ENCODE results near the gene CD300E. TPM values are rescaled to one million over a fixed set of nuclear protein-coding genes. Genes with fewer than 3 reads are reported as not detected.
"Not testable (repeated sequence)": the region's sequence is repeated elsewhere in the genome, so short reads cannot be mapped to it uniquely, and the experiment has no call there.

Gene CD300E
- total and polyA plus RNA-seq, 9 donors = 0.11 to 1.1 (median 0.30) TPM

DNA sequence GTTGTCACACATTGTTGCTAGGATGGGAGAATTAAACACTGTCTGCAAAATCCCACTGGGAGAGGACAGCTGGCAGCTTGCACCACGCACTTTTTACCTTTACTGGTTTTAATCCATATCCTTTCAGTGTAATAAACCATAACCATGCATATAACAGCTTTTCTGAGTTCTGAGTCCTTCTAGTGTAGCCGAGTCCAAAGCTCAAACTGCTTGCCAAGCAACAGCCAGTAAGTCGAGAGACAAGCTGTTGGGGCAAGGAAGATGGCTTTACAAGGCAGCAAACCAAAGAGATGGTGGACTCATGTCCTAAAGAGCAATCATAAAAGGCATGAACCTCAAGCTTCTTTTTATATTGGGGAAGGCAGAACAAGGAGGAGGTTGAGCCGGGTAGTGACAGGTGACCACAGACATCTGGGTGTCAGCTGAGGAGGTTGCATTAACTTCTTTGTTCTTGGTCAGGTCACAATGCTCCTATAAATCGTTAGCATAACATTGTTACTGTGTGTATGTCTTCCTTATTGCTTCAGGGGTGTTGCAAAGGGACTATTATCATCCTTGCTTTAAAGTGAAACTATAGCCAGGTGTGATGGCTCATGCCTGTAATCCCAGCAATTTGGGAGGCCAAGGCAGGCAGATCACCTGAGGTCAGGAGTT, 48.9 kb downstream of the CD300E start:
- Histone ChIP-seq H3K4me1 (ENCODE audit: insufficient read depth) (no peaks in the 10 kb centered on the region), H3K4me3 (no peak overlapping the region), H3K36me3 (no peaks in the 10 kb centered on the region), H3K27ac (no peak overlapping the region), H3K9me3 (no peaks in the 10 kb centered on the region), H3K27me3 (no peaks in the 10 kb centered on the region)
- TF ChIP-seq, protein P1, sequence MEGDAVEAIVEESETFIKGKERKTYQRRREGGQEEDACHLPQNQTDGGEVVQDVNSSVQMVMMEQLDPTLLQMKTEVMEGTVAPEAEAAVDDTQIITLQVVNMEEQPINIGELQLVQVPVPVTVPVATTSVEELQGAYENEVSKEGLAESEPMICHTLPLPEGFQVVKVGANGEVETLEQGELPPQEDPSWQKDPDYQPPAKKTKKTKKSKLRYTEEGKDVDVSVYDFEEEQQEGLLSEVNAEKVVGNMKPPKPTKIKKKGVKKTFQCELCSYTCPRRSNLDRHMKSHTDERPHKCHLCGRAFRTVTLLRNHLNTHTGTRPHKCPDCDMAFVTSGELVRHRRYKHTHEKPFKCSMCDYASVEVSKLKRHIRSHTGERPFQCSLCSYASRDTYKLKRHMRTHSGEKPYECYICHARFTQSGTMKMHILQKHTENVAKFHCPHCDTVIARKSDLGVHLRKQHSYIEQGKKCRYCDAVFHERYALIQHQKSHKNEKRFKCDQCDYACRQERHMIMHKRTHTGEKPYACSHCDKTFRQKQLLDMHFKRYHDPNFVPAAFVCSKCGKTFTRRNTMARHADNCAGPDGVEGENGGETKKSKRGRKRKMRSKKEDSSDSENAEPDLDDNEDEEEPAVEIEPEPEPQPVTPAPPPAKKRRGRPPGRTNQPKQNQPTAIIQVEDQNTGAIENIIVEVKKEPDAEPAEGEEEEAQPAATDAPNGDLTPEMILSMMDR (IDR thresholded peaks at IDR 0.05) = no peak
- no peak for TF ChIP-seq EP300 (IDR thresholded peaks at IDR 0.05)
- TF ChIP-seq POLR2A (IDR thresholded peaks at IDR 0.05) = no peak
- no peak for DNase-seq
- intact Hi-C loops (cut with DNase I) = no loop called here
- 55 to 57% (median 56%) methylated on average over 5 of the region's 5 CpGs for WGBS, 3 donors

DNA sequence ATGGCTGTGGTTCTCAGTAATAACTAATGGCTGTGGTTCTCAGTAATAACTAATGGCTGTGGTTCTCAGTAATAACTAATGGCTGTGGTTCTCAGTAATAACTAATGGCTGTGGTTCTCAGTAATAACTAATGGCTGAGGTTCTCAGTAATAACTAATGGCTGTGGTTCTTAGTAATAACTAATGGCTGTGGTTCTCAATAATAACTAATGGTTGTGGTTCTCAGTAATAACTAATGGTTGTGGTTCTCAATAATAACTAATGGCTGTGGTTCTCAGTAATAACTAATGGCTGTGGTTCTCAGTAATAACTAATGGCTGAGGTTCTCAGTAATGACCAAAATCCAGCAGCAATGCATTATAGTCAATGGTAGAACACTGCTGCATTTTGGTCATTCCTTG, 49.9 kb downstream of the CD300E start:
- H3K4me1 ChIP-seq (ENCODE audit: insufficient read depth); H3K27me3 ChIP-seq; H3K9me3 ChIP-seq; DNase-seq; H3K4me3 ChIP-seq; intact Hi-C loops (cut with DNase I); H3K36me3 ChIP-seq; H3K27ac ChIP-seq: not testable (repeated sequence)

DNA sequence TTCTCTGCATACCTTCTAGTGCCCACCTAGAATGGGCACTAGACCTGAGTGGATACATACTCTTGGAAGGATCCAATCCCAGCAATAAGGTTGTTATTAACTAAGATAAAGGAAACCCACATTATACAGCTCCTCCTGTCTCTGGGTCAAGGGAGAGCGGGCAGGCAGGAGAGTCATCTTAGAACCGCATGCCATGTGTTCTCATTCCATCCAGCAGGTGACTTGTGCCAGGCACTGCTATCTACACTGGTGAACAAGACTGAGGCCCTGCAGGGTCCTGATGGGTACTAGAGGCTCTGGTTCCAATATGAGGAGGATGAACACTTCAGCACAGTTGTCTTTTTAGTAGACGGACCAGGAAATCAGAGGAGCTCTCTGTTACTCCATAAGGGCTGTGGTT, 50.4 kb downstream of the CD300E start:
- Histone ChIP-seq H3K27ac (no peak overlapping the region), H3K4me1 (ENCODE audit: insufficient read depth) (no peaks in the 10 kb centered on the region), H3K4me3 (no peak overlapping the region), H3K36me3 (no peaks in the 10 kb centered on the region), H3K9me3 (no peaks in the 10 kb centered on the region), H3K27me3 (no peaks in the 10 kb centered on the region)
- intact Hi-C loops (cut with DNase I) = no loop called here
- 67 to 95% (median 79%) methylated on average over 3 of the region's 3 CpGs for WGBS, 3 donors
- TF ChIP-seq EP300 (IDR thresholded peaks at IDR 0.05) = no peak
- no peak for TF ChIP-seq POLR2A (IDR thresholded peaks at IDR 0.05)
- TF ChIP-seq, protein P1 (IDR thresholded peaks at IDR 0.05) = no peak
- no peak for DNase-seq

DNA sequence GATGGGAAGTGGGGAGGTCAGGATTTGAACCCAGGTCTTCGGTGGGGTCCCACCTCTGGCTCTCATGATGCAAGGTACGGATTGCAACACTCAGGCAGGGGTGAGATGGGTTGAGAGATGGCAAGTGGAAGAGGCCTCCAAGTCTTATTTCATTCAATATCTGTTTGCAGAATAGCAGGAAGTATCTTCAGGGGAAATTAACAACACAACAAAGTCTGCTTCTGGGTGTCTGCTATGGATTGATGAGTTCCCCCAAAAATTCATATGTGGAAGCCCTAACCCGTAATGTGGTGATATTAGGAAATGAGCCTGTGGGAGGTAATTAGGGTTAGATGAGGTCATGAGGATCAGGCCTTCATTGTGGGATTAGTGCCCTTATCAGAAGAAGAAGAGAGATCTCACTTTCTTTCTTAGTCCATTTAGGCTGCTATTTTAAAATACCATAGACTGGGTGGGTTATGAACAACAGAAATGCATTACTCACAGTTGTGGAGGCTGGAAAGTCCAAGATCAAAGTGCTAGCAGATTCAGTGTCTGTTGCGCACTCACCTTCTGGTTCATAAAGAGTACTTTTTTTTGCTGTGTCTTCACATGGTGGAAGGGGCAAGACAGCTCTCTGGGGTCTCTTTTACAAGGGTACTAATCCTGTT, 51.8 kb downstream of the CD300E start:
- H3K9me3 ChIP-seq = no peaks in the 10 kb centered on the region
- no peaks in the 10 kb centered on the region for H3K4me1 ChIP-seq (ENCODE audit: insufficient read depth)
- H3K4me3 ChIP-seq = no peak overlapping the region
- intact Hi-C loops (cut with DNase I) = no loop called here
- no peaks in the 10 kb centered on the region for H3K27me3 ChIP-seq
- DNase-seq = no peak
- H3K27ac ChIP-seq = no peak overlapping the region
- no peaks in the 10 kb centered on the region for H3K36me3 ChIP-seq
- TF ChIP-seq POLR2A (IDR thresholded peaks at IDR 0.05) (no peak), EP300 (IDR thresholded peaks at IDR 0.05) (no peak)
- TF ChIP-seq, protein P1 (IDR thresholded peaks at IDR 0.05) = no peak
- 80 to 88% (median 82%) methylated on average over 4 of the region's 4 CpGs for WGBS, 3 donors
